Stimulated activated CD8-positive, alpha-beta memory T cell treated with anti-CD3 and anti-CD28 coated beads, Interleukin-4, amount 100 ng/mL, for 1 hour (primary cell): Measurements from ENCODE around the gene BTBD16.
A peak's percentile ranks its signal among the peaks of the same experiment; 100 is the strongest.

Experiments used
- DNase-seq, 2 donors: peaks; one replicate each; pipeline ENCODE4 v3.0.0-alpha.2; 2020; ENCODE audit warnings: low read depth in 2 of 2, low spot score in 1 of 2

Gene BTBD16

DNA sequence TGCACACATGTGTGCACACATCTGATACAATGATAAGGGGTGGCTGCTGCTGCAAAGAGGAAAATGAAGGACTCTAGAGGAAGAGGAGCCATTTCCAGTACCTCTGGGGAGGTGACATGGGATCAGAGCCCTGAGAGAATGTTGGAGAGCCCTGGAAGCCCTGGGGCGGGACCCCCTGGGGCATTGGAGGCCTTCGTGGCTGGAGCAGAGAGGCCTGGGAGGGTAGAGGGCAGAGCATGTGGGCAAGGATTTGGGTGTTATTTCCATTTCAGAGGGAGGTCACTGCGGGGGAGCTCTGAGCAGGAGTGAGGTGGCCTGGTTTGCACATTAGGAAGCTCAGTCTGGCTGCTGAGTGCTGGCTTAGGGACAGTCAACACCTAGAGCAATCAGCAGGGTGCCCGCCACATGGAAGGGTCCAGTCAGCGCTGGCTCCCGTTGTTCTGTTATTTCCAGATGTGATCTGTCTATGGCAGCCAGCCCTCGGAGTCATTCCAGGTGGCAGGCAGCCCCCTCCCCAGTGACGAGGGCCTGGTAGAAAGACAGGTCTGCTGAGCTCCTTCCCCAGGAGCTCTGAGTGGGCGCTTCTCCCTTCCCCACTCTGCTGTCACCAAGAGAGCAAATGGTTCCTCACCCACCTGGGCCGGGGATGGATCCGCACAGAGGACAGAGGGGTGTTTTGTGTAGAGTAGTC is 24.1 kb upstream of the BTBD16 start:
- no peak for DNase-seq

DNA sequence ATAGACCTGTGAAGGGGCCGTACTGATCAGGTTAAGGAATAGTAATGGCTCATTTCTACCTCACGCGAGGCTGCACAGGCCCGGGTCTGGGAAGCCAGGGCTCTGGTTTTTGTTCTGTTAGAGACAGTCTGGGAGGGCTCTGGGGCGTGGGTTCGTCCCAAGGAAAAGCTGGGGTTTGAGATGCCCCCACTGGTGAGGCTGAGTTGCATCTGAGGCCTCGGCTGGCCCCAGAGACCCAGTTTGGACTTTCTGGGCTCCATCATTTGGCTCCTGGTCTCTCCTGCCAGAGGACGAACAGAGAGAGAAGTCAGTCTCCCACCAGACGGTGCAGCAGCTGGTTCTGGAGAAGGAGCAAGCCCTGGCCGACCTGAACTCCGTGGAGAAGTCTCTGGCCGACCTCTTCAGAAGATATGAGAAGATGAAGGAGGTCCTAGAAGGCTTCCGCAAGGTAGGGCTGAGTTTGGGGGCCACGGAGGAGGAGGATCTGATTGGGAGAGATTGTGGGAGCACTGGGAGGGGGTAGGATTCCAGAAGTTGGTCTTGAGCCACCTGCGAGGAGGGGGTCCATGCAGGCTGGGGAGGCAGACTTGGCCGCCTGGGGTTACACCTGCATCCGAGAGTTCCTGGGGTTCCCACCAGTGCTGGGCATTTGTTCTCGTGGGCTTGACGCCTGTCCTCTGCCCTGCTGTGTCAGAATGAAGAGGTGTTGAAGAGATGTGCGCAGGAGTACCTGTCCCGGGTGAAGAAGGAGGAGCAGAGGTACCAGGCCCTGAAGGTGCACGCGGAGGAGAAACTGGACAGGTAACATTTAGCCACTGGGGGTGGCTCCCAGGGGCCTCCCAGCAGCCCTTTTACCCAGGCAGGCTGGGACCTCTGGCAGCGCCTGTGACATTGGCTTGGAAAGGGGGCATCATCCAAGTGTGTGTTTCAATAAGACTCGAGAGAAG is 22.5 kb upstream of the BTBD16 start:
- no peak for DNase-seq

DNA sequence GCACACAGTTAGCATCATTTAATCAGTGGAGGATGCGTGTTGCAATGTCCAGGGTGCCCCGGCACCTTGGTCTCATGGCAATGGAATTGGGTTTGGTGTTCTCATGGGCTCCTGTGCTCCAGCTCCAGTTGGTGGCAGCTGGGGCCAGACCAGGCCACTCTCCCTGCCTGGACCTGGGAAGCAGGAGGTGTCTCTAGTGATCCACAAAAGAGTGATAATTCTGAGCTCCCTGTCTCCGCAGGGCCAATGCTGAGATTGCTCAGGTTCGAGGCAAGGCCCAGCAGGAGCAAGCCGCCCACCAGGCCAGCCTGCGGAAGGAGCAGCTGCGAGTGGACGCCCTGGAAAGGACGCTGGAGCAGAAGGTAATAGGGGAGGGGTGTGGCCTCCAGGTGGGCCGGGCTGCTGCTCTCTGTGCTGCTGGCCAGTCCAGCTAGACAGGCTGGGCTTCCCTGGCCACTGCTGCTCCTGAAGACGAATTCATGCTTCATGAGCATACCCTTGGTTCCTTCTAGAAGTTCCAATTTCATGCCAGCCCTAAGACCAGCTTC is 21.7 kb upstream of the BTBD16 start:
- no peak for DNase-seq

DNA sequence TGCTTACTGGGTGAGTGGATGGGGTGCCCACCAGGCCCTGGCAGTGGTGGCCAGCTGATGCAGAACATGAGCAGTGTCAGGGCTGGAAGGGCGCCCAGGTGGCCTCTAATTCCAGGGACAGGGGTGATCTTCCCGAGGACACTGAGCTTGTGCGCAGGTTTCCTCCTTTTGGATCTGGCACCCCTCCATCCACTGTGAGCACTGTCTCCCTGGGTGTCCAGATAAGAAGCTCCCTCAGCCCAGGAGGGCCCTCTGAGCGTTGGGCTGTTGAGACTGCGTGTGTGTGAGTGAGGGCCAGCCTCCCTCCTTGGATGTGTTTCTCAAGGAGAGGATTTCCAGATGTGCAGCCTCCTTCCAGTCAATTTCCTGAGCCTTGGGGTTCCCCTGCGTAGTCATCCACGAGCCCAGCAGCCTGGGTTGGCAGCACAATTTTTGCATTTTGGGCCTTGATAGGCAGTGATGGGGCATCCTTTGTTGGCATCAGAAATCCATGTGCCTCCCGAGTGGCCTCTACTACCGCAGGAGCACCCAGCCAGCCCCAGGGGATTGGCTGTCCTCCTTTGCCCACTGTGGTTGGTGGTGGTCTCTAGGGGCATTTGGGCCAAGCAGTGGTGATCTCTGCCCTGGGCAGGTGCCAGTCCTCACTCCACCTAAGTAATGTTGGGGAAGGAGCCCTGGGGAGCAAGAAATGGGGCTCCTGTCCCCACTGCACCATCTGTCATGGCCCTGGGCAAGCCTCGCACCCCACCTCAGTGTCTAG is 20.9 kb upstream of the BTBD16 start:
- DNase-seq, result no peak

DNA sequence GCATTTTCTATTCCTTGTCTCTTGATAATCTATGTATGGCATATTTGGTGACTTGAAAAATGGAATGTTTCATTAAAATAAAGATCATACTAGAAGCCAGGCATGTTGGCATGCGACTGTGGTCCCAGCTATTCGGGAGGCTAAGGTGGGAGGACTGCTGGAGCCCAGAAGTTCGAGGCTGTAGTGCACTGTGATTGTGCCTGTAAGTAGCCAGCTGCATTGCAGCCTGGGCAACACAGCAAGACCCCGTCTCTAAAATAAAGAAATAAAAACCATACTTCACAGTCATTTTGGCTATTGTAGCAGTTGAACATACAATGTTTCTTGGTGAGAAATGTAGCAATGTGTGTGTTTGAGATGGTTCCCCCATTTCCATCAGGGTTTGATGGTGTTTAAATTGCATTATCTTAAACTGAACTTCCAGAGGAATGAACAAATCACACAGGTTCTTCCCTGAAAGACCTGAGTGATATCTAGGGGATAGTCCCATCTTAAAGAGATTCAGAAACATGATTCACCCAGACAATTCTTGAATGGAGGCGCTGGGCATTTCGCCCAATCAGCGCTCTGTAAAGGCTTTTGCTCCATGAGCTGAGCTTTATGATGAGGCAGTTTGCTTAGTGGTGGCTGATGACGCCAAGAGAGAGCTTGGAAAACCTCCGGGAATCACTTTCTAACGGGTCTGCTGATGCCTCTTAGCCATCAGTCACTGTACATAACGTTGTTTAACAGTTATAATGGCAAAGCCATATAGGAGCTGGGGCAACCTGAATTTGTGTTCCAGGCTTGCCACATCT is 19.4 kb upstream of the BTBD16 start:
- DNase-seq, result no peak

DNA sequence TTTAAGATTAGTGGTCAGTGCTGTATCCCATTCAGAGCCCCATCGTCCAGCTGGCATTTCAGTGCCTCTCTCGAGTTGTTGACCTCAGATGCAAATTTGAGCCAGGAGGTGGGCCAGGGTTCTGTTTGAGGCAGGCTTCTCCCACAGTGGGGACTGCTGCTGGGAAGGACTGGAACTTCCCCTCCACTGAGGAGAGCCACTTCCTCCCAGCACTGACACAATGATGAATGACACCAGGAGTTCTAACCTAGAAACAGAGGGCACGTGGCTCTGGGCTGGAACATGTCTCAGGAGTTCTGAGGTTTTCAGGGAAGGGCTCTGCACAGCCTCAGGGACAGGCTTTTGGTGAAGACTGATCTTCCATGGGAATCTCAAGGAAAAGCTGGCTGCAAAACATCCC is 18.3 kb upstream of the BTBD16 start:
- DNase-seq, result no peak

DNA sequence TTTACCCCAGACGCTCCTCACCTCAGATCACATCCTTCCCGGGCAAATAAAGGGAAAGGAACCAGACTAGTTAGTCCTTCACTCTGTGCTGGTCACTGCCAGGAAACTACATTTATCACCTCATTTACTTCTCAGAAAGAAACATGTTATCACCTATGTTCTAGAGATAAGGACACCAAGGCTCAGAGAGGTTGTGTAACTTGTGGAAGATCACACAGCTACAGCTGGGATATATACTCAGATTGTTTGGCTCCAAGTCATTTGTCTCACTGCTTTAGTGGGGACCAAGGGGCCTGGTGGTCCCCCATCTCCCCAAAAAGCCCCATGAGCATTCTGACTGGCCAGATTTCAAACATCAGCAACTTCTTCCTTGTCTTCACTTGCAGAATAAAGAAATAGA is 17.5 kb upstream of the BTBD16 start:
- DNase-seq, result no peak

DNA sequence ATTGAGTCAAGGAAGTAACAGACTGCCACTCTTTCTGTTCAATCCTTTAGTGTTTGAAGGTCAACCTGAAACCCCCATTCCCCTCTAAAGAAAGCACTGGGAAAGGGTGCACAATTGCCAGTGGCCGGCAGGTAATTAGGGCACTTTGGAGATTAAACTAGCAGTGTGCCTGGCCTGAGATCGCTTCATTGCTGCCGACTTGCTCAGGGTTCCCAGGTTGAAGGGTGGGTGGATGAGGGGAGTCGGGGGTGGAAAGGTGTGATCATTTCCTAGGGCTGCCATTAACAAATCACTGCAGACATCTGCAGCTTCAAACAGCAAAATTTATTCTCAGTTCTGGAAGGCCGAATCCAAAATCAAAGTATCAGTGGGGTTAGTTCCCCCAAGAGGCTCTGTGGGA is 16.3 kb upstream of the BTBD16 start:
- no peak for DNase-seq

DNA sequence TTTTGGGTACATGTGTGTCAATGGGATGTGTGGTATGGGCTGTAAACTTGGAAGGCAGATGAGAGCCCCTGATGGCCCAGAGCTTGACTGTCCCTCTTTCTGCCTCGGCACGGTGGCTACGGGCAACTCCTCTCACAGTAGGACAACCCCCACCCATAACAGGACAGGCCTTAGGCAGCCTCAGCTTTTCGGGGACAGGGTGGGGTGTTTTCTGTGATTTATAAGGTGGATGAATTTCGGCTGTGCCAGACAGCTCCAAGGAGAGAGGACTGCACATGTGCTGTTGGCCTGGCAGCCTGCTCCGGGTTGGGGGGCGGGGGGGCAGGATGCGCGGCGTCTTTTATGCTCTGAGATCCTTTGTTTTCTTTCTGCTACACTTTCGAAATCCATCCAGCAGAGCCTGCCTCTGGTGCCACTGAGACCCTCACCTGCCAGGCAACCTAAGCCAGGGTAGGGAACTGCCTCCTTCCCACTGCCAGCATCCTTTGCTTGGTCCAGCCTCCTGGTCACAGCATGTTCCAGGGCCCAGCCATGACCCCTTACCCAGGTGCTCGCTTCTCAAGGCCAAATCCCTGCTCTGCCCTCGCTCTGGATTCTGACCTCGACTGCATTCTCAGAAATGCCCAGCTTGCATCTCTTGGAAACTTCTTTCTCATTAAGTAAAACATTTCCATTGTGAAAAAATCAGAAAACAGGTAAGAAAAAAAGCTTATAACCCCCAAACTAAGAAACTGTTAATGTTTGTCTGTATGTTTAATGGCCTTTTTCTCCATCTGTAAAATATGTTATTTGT is 15.4 kb upstream of the BTBD16 start:
- no peak for DNase-seq

DNA sequence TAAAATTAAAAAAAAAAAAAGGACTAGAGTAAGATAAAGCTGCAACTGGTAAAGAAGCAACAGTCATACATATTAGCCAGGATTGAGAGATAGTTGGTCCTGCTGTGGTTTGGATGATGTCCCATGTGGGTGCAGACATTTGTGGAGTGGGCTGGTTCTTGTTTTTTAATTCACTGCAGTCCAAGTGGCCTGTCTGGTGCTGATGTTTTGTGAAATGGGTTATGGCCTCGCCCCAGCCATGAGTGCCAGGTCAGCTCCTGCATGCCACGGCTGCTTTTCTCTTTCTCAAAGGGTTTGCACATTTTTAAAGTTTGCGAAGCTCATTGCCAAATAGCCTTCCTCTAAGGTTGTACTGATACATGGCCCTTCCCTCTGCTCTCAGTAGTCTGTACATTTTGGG is 14.1 kb upstream of the BTBD16 start:
- DNase-seq, result no peak

DNA sequence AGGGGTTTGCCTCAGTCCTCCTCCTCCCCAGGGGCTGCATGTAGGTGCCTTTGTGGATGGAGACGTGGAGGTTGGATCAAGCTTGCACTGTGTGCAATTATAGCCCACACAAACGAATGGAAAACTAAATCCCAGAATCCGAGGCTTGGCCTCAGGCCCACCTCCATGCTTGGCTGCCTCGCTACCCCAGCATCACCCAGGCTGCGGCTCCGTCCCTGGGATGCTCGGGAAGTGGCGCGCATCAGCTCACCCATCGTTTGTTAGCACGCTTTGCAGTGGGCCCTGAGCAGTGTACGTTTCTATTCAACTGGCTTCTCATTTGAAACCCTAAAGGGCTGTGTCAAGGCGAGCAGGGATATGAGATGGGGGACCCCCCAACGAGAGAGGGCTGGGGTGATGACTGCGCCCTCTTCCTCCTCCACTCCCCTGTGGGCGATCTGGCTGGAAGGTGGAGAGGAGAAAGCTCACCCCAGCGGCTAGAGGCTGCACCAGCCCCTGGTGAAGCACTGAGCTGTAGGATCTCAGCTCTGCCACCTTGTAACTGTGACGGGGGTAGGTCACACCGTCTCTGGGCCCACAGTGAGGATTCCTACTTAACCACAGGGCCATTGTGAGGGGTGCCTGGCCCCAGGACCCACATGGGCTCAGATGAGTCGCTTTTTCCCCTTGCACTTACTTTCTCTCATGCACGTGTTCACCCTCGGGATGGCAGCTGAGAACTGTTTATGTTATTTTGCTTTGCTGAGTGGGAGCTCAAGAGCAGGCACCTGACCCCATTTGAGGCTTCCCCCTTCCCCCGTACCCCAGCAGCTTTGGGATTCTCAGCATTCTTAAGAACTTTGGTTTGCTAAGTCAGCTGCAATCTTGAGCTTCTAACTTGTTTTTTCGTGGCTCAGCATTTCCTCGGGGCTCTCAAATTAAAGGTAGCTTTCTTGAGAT is 12.7 kb upstream of the BTBD16 start:
- no peak for DNase-seq

DNA sequence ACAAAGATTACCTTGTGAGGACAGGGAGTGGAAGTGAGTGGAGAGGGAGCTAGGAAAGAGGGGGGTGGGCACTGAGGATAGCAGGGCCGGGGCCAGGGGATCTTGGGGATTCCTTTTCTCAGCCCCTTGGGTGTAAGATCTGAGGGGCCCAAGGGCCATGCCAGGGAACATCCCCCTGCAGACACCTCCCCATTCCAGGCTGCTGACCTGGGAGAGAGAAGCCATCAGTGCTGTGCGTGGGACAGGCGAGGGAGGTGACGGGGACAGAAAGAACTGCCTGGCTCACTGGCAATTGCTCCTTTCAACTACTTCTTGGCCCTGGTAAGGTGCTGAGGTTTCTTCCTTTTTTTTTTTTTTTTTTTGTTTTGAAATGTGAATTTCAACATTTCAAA is 12.0 kb upstream of the BTBD16 start:
- DNase-seq, result no peak

DNA sequence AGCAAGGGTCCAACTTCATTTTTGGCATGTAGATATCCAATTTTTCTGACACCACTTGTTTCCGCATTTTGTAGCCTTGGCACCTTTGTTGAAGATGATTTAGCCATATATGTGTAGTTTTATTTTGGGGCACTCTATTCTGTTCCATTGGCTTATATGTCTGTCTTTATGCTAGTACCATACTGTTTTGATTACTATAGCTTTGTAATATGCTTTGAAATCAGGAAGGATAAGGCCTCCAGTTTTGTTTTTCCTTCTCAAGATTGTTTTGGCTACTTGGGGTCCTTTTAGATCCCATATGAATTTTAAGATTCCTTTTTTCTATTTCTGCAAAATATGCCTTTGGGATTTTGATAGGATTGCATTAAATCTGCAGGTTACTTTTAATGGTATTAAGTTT is 9.5 kb upstream of the BTBD16 start:
- no peak for DNase-seq

DNA sequence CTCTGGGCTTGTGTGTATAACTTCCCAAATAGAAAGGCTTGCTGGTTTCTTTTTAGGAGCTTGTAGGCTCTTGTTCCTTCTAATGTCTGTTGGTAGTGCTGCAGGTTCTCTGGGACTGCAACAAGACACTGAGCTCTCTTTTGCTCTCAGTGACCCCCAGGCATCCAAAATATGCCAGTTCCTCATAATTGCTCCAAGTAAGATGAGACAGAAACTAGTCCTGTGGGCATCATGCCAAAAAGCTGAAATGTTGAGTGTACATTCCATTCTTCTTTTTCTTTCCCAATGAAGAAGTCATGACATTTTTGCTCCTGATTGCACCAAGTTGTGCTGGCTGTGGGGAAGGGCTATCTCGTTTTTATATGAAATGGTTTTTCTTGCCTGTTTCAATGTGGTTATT is 7.1 kb upstream of the BTBD16 start:
- DNase-seq, result no peak

DNA sequence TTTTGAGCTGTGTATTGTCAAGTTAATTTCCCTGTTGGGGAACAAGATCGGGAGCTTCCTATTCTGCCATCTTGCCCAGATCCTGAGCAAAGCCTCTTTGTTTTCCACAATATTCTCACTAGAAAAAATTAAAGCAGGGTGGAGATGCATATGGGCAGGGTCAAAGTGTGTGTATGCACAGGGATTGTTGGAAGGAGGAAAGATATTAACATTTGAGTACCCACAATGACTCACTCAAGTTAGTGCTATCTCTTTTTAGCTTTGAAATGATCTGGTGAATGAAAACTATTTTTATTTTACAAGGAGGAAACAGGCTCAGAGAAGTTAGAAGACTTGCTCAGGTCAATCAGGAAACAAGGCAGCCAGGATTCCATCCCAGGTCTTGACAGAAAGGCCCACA is 6.7 kb upstream of the BTBD16 start:
- DNase-seq, result no peak

DNA sequence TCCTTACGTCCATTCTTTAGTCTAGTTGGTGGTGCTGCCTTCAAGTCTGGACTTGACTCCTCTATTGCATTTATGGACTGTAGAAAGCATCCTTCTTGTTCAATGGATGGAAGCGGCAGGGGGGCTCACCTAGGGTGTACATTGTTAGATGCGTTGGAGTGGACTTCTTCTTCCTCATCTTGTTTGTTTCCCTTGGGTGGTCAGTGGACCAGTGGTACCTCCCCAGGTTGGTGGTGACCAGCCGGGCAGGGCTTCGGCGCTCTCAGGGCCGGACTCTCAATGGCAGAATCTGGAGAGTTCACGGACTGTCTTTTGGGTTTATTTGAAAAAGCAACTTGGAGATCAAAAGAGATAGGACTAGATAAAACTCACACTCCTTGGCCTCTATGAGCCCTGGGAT is 6.2 kb upstream of the BTBD16 start:
- DNase-seq, result no peak

DNA sequence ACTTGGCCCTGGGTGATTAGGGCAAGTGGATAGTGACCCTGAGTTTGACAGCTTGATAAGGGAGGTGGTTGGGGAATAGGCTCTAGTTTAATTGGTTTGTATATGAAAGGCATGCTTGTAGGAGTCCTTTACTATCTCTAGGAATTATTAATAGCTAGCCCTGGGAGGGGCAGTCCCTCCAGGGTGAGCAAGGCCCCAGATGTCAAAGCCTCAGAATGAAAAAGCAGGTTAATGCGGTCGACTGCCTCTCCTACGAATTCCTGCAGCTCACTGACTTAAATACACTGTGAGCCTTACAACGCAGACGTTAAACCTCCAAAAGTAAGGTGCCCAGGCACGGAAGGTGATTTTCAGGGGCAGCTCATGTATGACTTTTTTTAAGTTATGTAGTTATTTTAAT is 5.2 kb upstream of the BTBD16 start:
- DNase-seq, result no peak

DNA sequence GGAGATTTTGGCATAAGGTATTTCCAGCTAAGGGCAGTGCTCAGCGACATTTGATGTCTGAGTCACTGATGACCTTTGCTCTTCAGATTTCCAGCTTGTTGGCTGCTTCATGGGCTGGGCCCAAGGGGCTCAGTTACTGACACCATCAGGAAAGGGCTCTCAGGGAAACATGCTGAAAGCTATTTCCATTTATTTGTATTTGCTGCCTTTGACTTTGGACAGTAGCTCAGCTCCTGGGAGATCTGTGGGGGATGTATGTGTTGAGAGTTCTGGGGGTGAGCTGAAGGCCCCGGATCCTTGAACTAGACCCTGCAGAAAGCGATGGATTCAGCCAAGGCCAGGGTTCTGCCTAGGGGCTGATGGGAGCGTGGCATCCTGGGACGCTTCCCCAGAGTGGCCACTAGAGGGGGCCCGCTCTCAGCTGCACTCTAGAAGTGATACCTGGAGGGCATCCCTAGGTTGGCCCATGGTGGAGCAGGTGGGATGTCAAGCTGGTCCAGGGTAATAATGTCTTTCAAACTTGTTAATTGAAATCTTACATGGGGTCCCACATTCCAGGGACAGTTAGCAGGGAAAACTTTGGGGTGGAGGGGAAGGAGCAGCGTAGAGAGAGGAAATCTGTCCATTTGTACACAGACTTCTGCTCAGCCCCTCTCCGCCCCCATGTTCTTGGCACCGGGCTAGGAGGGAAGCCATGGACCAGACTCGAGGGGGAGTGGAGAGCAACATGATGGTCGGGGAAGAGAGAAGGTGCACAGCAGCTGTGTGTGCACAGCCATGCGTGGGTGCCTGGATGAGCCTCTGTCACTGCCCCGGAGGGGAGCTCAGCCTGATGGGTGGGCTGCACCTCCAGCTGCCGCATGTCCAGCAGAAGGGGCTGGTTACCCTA is 3.0 kb upstream of the BTBD16 start:
- DNase-seq, result peak; percentile 14 to 15
